ENCODE data around the gene EMC8.

- TF ChIP-seq CTCF (IDR thresholded peaks at IDR 0.05; ENCODE audit: insufficient read depth, low read length, poor library complexity, severe bottlenecking) = no peak
- no peak for TF ChIP-seq EZH2phosphoT487 (conservative IDR thresholded peaks at IDR 0.05; ENCODE audit: low read length)
Measured at GRCh38 chr16:85757341-85757822, 42.0 kb downstream of the EMC8 start.
